Measurements from ENCODE around the gene ULBP1.
A peak's percentile ranks its signal among the peaks of the same experiment; 100 is the strongest.

- TF ChIP-seq MAX (IDR thresholded peaks at IDR 0.05): peak; percentile 83
- no peak for TF ChIP-seq TAF1 (IDR thresholded peaks at IDR 0.05; ENCODE audit: low read depth)
- 0 out of 2 replicates have a peak, but pooled peaks have one; percentile 42 for TF ChIP-seq NFIC (IDR thresholded peaks at IDR 0.05)
- TF ChIP-seq EP300 (IDR thresholded peaks at IDR 0.05; ENCODE audit: borderline replicate concordance): no peak
Measured at GRCh38 chr6:149938571-149939355, 25.0 kb upstream of the ULBP1 start.

Data from Ishikawa (cell line).